HG02970 (cell line): ENCODE results near the gene ZNF408.

ENCODE experiments used
- ATAC-seq: cut with Tn5 transposase; IDR thresholded peaks from one replicate; pipeline ENCODE4 v1.9.1; 2021; ENCODE audit warnings: mild to moderate bottlenecking, moderate library complexity, moderate number of reproducible peaks; ENCODE audit not compliant: unreplicated experiment, low FRiP score

The ZNF408 gene

DNA sequence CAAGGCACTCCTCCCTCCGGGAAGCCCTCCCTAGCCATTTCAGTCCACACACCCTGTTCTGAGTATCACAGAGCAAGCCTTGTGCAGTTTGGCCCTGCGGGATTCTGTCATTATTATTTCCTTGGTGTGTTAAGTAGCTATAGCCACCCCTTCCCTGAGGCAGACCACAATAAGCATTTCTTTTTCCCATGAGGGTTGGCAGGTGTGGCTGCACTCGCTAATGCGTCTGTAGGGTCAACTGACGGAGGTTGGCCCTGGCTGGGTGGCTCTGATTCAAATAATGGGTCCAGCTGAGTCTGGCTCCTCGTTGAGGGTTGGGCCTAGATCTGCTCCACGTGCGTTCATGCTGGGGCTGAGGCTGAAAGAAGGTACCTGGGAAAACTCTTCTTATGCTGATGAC, 23.3 kb downstream of the ZNF408 start:
- ATAC-seq: no peak

DNA sequence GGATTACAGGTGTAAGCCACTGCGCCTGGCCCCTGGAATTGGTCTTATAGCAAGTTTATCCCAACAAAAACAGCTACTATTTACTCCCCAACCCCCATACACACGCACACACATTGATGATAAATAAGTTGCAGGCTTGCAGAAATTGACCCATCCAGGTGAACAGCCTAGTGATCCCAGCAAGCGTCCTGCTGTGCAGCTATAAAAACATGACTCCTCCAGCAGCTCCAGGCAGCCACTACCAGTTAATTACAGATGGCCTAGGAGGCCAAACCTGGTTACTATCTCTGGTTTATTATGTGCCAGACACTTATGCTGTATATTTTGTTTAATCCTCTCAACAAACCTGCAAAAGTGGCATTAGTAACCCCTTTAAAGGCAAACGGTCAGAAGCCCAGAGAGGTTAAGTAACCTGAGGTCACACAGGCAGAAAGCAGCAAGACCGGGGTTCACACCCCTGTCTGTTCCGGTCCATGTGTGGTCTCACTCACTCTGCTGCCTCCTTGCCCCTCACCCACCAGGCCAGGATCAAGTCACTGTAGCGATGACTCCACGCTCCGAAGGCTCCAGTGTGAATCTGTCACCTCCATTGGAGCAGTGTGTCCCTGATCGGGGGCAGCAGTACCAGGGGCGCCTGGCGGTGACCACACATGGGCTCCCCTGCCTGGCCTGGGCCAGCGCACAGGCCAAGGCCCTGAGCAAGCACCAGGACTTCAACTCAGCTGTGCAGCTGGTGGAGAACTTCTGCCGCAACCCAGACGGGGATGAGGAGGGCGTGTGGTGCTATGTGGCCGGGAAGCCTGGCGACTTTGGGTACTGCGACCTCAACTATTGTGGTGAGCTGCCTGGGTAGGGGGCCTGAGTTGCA, 24.7 kb downstream of the ZNF408 start:
- ATAC-seq: no peak

DNA sequence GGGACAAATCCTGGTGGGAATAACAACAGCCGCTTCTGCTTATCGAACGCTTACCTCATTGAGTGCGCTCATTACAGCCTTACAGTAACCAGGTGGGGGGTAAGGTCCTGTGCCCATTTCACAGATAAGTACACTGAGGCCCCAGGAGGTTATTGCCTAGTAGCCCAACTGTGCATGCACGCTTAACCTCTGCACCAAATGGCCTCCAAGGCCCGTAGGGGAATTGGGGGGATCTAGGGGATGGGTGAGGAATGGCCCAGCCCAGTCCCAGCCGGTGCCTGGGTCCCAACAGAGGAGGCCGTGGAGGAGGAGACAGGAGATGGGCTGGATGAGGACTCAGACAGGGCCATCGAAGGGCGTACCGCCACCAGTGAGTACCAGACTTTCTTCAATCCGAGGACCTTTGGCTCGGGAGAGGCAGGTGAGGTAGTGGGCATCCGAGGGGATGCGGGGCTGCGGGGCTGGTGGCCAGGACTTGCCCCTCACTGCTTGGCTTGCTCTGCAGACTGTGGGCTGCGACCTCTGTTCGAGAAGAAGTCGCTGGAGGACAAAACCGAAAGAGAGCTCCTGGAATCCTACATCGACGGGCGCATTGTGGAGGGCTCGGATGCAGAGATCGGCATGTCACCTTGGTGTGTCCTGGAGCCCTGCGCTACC, 25.5 kb downstream of the ZNF408 start:
- ATAC-seq: no peak

DNA sequence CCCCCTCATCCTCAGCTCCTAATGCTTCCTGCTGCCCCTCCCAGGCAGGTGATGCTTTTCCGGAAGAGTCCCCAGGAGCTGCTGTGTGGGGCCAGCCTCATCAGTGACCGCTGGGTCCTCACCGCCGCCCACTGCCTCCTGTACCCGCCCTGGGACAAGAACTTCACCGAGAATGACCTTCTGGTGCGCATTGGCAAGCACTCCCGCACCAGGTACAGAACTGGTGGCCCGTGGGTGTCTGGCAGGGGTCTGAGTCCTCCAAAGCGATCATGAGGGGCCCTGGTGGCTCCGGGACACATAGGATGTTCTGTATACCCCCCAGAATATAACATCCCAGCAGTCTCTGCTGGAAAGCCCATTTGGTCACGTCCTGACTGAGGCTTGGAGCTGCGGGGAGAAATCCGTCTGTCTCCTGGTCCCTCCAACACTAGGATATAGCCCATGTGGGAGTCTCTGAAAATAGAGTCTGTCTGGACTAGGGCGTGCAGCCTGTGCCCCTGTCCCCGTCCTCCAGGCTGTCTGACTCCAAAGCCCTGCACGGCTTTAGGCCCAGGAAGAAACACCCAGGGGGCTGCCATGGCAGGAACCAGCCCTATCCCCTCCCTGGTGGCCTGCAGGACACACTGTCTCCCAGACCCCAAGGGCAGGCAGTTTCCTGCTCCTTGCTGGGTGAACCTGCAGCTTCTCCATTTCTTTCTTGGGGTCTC, 27.3 kb downstream of the ZNF408 start:
- no peak for ATAC-seq

DNA sequence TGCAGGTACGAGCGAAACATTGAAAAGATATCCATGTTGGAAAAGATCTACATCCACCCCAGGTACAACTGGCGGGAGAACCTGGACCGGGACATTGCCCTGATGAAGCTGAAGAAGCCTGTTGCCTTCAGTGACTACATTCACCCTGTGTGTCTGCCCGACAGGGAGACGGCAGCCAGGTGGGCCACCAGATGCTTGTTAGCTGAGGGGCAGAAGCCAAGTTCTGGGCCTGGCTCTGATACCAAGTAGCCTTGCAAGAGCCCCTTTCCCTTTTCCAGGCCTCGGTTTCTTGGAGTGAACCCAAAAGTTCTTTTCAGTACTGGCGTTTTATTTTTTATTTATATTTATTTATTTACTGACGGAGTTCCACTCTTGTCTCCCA, 27.8 kb downstream of the ZNF408 start:
- ATAC-seq: no peak

DNA sequence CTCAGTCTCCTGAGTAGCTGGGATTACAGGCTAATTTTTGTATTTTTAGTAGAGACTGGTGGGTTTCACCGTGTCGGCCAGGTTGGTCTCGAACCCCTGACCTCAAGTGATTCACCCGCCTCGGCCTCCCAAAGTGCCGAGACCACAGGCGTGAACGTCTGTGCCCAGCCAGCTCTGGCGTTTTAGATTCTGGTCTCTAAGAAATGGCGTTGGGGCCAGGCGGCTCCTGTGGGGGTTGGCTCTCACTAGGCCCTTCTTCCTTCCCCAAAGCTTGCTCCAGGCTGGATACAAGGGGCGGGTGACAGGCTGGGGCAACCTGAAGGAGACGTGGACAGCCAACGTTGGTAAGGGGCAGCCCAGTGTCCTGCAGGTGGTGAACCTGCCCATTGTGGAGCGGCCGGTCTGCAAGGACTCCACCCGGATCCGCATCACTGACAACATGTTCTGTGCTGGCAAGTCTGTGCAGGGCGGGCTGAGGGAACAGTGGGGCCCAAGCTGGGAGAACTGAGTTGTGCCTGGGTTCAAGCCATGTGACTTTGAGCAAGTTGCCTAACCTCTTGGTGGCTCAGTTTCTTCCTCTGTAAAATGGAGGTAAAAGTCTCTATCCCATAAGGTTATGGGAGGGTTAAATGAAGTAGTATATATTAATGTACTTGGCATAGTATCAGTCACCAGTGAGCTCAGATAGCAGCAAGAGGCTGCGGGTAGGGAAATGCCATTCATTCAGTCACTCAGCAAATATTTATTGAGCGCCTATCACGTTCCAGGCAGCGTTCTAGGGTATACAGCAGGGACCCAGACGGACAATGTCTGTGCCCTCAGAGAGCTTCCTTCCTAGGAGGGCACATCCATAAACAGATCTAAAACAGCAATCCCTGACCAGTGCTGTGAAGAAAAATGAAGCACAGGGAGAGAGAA, 28.5 kb downstream of the ZNF408 start:
- no peak for ATAC-seq

DNA sequence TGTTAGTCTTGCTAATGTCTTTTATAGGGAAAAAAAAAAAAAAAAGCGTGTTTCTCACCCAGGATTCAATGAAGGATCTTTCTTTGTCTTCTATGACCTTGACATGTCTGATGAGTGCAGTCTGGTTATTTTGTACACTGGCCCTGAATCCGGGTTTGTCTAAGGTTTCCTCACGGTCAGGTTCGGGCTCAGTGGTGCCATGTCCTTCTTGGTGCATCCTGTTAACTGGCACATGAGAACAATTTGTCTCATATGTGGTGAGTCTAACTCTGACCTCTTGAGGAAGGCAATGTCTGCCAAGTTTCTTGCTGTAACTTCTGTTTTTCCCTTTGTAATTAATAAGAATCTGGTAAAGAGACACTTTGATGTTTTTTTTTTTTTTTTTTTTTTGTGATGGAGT, 30.7 kb downstream of the ZNF408 start:
- ATAC-seq: no peak

DNA sequence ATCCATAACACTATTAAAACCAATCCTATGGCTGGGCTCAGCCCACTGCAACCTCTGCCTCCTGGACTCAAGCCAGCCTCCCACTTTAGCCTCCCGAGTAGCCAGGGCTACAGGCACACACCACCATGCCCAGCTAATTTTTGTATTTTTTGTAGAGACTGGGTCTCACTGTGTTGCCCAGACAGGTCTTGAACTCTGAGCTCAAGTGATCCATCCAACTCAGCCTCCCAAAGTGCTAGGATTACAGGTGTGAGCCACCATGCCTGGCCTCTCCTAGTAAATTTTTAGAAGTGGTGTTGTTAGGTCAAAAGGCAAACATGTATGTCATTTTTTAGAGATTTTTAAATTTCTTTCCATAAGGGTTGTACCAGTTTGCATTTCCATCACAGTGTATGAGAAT, 32.4 kb downstream of the ZNF408 start:
- ATAC-seq: no peak

DNA sequence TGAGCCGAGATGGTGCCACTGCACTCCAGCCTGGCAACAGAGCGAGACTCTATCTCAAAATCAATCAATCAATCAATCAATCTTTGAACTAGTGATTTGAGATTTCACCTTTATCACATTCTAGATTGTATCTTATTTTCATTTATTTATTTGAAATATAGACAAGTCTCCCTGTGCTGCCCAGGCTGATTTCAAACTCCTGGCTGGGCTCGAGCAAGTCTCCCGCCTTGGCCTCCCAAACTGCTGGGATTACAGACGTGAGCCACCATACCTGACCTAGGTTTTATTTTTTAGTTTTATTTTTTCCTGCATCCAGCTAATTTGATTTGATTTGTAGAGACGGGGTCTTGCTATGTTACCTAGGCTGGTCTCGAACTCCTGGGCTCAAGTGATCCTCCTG, 35.3 kb downstream of the ZNF408 start:
- no peak for ATAC-seq

DNA sequence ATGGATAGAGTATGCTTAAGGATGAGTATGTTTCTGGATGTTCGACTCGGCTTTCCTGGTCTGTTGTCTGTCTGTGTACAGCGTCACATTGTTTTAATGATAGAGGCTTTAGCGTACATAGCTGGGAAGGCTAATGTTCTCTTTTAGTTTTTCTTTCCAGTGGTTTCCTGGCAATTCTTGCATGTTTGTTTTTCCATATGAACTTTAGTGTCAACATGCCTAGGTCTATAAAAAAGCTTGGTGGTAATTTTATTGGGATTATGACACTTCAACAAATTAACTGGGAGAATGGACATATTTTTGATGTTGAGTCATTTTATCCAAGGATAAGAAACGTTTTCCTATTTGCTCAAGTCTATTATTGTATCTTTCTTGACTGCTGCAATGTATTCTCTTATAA, 35.8 kb downstream of the ZNF408 start:
- ATAC-seq: no peak

DNA sequence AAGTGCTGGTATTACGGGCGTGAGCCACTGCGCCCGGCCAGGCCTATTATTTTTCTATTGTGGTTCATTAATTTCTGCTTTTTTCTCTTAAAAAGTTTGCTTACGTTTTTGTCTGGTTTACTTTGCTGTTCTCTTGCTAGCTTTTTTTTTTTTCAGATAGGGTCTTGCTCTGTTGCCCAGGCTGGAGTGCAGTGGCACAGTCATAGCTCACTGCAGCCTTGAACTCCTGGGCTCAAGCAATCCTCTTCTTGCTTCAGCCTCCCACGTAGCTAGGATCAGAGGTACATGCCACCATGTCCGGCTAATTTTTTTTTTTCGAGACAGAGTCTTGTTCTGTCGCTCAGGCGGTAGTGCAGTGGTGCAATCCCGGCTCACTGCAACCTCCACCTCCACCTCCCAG, 36.9 kb downstream of the ZNF408 start:
- ATAC-seq: no peak

DNA sequence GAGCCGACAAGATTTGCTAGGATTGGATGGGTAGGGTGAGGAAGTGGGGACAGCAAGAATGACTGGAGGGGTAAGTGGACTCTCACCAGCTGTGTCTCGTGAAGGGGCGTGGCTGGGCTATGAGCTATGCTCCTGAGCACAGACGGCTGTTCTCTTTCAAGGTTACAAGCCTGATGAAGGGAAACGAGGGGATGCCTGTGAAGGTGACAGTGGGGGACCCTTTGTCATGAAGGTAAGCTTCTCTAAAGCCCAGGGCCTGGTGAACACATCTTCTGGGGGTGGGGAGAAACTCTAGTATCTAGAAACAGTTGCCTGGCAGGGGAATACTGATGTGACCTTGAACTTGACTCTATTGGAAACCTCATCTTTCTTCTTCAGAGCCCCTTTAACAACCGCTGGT, 38.1 kb downstream of the ZNF408 start:
- no peak for ATAC-seq

DNA sequence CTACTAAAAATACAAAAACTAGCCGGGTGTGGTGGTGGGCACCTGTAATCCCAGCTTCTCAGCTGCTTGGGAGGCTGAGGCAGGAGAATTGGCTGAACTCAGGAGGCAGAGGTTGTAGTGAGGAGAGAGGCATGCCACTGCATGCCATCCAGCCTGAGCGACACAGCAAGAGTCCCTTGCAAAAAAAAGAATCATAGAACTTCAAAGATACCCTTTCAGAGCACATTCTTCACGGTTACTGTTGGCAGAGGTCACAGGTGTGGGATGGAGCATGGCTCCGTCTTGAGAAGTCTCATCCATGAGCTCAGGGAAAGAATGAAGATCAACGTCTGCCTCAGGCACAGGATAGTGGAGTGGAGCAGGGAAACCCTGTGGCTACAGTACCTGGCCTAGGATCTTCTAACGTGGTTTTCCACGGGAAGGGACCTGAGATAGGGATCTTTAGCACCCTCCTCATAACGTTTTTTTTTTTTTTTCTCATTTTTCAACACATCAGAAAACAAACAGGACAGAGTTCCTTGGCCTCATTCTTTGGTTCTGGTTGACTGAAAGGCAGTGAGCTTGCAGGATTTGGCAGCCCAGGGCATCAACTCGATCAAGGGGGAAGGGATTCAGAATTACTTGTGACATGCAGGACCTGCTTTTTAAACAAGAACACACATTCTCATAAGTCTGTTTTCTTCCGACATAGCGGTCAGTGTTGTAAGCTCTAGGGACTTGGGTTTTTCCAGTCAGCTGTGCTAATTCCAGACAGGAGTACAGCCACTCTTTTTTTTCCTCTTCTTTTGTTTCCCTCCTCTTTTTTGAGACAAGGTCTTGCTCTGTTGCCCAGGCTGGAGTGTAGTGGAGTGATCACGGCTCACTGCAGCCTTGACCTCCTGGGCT, 41.0 kb downstream of the ZNF408 start:
- no peak for ATAC-seq

DNA sequence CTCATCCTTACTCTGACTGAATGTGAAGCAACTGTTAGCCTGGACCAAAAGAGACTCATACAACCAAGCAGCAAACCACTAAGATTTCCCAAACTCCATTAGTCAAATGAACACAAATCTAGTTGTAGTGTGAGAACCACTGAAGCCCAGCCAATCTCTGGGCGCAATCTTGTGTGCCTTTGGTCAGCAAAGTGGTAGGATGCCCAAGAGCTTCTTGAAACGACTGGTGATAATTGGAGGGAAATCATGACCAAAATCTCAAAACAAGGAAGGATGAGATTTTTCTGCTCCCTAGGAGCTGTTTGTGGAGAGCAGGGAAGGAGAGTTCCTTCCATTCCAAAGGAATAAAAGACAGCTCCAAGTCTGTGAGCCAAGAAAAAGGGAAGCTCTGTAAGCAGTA, 42.2 kb downstream of the ZNF408 start:
- ATAC-seq: no peak

DNA sequence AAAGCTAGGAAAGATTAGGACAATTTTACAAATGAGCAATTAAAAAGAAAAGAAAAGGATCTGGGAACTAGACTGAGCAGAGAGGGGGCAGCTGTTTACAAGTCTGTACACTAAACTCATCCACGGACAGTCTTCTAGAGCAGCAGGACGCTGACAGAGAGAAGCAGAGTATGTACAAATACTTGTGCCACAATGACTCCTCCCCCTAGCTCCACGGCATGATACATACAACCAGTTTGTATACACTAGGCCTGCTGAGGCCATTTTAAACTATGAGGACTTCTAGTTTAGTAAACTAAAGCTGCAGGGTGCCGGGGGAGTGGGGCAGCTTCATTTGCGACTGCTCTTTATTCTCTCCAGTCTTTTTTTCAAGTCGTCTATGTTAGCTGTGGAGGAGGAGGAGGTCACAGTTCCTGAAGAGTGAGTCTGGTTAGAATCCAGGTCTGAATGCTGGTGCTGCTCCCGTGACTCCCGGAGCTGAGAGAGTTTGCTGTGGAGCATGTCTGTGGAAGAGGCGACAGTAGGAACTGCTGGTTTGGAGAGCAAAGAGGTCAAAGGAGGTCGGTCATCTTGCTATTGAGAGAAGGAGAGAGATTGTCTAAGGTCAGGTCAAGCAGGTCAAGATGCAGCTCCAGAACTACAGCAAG, 43.0 kb downstream of the ZNF408 start:
- no peak for ATAC-seq

DNA sequence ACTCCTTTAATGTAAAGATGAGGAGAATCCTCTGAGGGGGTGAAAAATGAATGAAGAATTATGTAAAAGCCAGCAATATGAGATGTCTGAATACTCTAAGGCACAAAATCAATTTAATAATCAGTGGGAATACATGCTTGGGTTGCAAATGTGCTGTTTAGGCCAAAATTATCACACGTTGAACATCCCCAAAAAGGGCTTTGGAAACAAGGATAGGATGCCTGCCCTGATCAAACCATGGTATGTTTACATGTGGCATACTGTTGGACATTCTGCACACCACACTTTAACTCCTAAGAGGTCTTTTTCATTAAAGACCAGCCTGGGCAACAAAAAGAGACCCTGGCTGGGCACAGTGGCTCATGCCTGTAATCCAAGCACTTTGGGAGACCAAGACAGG, 44.5 kb downstream of the ZNF408 start:
- no peak for ATAC-seq

DNA sequence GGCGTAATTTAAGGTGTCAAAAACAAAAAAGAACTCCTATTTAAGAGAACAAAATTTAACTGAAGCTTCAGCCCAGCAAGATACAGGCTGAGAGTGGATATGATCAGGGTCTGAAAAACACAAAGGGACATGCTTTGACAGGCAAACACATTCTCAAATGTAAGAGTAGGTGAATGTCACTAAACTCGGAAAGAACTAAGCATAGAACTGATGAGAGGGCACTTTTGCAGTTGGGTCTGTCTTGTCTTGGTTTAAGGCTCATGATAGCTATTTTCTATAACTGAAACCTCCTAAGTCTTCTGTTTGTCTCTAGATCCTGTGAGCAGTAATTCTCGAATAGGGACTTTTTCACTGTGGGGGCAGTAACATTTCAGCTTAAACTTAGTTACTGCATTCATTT, 45.2 kb downstream of the ZNF408 start:
- ATAC-seq: no peak

DNA sequence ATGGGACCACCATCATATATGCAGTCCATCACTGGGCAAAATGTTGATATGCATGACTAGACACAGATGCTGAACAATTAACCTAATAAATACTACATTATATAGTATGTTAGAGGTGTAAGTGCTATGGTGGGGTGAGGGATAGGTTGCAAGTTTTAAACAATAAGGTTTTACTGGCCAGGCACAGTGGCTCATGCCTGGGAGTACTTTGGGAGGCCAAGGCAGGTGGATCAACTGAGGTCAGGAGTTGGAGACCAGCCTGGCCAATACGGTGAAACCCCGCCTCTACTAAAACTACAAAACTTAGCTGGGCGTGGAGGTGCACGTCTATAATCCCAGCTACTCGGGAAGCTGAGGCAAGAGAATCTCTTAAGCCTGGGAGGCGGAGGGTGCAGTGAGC, 46.3 kb downstream of the ZNF408 start:
- no peak for ATAC-seq
